Measurements from ENCODE around the gene AFAP1L1.

GRCh38 chr5:149273237-149273636, 1.6 kb downstream of the AFAP1L1 start:
- TF ChIP-seq, protein P1, sequence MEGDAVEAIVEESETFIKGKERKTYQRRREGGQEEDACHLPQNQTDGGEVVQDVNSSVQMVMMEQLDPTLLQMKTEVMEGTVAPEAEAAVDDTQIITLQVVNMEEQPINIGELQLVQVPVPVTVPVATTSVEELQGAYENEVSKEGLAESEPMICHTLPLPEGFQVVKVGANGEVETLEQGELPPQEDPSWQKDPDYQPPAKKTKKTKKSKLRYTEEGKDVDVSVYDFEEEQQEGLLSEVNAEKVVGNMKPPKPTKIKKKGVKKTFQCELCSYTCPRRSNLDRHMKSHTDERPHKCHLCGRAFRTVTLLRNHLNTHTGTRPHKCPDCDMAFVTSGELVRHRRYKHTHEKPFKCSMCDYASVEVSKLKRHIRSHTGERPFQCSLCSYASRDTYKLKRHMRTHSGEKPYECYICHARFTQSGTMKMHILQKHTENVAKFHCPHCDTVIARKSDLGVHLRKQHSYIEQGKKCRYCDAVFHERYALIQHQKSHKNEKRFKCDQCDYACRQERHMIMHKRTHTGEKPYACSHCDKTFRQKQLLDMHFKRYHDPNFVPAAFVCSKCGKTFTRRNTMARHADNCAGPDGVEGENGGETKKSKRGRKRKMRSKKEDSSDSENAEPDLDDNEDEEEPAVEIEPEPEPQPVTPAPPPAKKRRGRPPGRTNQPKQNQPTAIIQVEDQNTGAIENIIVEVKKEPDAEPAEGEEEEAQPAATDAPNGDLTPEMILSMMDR (IDR thresholded peaks at IDR 0.05; ENCODE audit: low read length): no peak
- no peak for TF ChIP-seq EZH2 (optimal IDR thresholded peaks at IDR 0.05; ENCODE audit: low read depth, low read length)
